GM08714 (cell line): ENCODE data around the gene CDH12.
"Not testable (repeated sequence)": the region's sequence is repeated elsewhere in the genome, so short reads cannot be mapped to it uniquely, and the experiment has no call there.

ENCODE experiments used
- H3K4me3 ChIP-seq: fragments of 200-500 bp; sonication (Bioruptor generic); 2 replicates; pipeline ENCODE4 v1.5.1; 2014; ENCODE audit warnings: mild to moderate bottlenecking, low read length, inconsistent platforms
- ZNF274 ChIP-seq: IDR thresholded peaks from 2 replicates; pipeline ENCODE4 v1.6.1; 2012; ENCODE audit warnings: mild to moderate bottlenecking, low read depth, low read length

CDH12 gene

DNA sequence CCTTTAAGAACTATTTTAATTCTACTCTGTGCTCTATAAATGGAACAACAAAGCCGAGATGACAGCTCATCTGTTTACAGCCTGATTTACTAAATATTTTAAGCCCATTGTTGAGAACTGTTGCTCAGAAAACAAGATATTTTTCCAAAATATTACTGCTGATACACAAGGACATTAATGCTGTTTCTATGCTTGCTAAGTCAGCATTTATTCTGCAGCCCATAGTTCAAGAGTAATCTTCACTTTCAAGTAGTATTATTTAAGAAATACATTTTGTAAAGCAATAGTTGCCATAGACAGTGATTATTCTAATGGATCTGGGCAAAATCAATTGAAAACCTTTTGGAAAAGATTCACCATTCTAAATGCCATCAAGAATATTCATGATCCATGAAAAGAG is 208.3 kb downstream of the CDH12 start:
- no peak overlapping the region for H3K4me3 ChIP-seq
- TF ChIP-seq ZNF274 = no peak

DNA sequence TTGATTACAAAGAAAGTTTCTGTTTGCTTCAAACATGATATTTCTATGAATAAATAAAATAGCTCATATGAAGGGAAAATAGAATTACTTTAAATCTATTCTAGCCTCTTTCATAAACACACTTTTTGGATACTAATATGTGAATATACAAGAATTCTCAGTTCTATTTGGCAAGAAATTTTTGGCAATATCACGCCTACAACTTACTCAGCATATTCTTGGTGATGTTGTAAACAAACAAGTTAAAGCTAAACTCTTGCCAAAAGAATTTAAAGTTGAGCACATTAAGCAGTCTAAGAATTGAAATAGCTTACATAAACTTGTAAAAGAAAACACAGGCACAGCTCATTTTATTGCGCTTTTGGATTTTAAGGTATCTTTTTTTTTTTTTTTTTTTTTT is 209.8 kb downstream of the CDH12 start:
- no peak overlapping the region for H3K4me3 ChIP-seq
- TF ChIP-seq ZNF274 = no peak

DNA sequence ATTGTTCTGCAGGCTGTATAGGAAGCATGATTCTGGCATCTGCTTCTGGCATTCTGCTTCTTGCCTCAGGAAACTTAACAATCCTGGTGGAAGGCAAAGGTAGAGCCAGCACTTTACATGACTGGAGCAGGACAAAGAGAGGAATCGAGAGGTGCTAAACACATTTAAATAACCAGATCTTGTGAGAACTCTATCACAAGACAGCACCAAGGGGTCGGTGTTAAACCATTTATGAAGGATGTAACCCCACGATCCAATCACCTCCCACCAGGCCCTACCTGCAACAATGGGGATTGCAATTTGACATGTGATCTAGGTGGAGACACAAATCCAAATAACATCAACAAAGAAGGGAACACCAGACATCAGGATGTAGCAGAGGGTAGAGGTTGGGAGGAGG is 221.5 kb downstream of the CDH12 start:
- TF ChIP-seq ZNF274 = no peak
- H3K4me3 ChIP-seq = no peak overlapping the region

DNA sequence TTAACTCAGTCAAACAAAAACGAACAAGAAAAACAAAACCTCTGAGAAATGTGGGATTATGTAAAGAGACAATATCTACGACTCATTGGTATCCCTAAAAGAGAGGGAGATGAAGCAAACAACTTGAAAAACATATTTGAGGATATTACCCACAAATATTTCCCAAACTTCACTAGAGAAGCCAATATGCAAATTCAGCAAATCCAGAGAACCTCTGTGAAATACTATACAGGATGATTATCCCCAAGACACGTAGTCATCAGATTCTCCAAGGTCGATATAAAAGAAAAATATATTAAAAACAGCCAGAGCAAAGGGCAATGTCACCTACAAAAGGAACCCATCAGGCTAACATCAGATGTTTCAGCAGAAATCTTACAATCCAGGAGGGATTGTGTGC is 226.1 kb downstream of the CDH12 start:
- TF ChIP-seq ZNF274 = no peak
- no peak overlapping the region for H3K4me3 ChIP-seq

DNA sequence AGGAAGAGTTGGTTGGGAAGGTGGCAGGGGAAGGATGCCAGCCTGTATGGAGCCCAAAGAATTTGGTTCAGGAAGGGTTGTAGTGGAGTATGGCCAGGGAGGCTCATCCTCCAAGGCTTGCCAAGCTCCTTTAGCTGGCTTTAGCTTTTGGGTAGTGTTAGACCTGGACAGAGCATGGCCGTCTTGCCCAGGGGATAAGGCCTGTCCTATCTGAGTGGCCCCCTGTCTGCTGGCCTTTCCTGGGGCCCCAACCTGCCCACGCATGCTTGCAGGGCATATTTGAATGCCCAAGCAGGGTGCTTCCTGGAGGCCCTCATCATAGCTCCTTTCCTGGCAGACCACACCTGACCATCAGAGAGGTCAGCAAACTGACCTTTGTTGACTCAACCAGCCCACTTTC is 227.7 kb downstream of the CDH12 start:
- no peak overlapping the region for H3K4me3 ChIP-seq
- TF ChIP-seq ZNF274 = no peak

DNA sequence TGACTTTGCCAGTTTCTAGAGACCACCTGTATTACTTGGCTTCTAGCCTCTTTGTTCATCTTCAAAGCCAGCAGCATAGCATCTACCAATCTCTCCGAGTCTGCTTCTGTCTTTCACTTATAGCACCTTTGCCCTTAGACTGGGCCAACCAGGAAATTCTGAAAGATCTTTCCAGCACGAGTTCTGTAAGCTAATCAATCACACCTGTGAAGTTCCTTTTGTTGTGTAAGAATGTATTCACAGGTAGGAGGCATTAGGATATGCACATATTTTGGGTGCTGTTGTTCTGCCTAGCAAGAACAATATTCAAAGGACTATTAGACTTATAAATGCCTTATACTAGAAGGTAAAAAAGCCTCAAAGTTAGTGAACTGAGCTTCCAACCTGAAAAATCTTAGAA is 232.1 kb downstream of the CDH12 start:
- TF ChIP-seq ZNF274 = no peak

DNA sequence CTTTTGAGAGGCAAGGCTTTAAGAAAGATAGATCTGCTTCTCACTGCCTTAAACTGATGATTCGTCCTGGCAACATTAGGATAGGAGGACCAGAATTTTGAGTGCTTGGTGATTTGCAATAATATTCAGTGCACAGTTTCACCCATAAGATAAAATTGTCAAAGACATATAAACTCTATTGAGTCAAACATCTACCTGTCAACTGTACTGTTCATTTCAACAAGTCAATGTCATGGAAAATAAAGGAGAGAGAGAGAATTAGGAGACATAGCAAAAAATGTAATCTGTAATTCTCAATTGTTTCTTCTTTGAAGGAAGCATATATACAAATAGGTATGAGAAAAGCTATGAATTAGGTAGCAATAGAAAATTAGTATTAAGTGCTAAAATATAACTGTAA is 237.2 kb downstream of the CDH12 start:
- no peak for TF ChIP-seq ZNF274
- H3K4me3 ChIP-seq = no peak overlapping the region

More for the DNA sequence above, 232.1 kb downstream of the CDH12 start:
- no peak overlapping the region for H3K4me3 ChIP-seq

DNA sequence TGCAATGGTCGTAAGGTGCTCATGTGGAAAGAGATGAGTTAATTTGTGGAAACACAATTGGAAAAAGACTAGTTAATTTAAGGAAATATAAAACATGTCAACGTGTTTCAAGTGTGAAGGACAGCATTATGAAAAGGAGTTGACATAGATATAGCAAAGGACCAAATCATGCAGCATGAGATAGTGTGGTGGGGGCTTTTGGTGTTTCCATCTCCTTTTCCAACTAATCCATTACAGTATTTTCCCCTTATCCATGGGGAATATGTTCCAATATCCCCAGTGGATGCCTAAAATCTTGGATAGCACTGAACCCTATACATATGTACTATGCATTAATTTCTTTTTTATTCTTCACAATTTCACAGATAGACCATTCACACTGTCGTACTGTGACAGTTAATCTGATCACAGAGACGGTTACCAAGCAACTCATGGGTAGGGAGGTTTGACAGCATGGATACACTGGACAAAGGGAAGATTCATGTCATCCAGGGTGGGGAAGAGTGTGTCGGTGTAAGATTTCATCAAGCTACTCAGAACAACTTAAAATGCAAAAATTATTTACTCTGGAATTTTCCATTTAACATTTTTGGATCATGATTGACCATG is 238.6 kb downstream of the CDH12 start:
- no peak for TF ChIP-seq ZNF274
- H3K4me3 ChIP-seq = no peak overlapping the region

DNA sequence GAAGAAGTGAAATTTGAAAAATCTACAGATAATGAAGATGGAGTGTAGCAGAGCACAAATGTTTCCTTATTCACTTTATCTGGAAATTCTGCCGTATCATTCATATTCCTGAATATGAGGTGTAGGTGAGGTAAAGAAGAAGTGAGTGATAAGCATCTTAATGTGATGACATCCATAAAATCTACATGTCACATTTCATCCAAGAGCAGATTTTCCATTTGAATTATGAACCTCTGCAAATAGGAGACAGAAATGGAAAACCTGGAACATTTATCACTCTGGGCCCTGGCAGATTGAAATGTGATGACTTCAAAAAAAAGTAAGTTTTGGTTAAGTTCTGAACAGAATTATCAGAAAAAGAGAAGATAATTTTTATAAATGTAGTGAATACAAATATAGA is 240.2 kb downstream of the CDH12 start:
- H3K4me3 ChIP-seq = no peak overlapping the region
- TF ChIP-seq ZNF274 = no peak

DNA sequence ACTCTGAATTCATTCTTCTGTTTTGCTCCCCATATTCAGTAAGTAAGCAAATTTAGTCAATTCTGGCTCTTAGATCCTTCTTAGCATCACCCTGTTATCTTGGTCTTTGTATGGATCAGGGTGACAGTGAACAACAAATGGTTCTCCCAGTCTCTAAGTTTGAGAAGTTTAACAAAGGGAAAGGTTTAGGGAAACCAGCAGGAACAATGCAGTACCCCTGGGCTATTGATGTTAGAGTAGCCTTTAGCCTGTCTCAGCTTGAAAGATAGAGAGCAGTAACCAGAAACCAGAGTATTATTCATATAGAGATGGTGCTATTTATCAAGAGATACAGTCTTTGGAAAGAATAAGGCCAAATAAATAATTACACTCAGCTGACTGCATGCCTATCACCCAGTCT is 241.8 kb downstream of the CDH12 start:
- no peak overlapping the region for H3K4me3 ChIP-seq
- TF ChIP-seq ZNF274 = no peak

DNA sequence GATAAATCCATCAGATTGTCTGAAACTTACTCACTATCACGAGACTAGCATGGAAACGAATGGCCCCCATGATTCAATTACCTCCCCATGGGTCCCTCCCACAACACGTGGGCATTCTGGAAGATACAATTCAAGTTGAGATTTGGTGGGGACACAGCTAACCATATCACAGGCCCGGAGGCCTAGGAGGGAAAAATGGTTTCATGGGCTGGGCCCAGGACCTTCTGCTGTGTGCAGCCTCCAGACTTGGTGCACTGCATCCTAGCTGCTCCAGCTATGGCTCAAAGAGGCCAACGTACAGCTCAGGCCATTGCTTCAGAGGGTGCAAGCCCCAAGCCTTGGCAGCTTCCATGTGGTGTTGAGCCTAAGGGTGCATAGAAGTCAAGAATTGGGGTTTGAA is 245.6 kb downstream of the CDH12 start:
- H3K4me3 ChIP-seq = not testable (repeated sequence)

DNA sequence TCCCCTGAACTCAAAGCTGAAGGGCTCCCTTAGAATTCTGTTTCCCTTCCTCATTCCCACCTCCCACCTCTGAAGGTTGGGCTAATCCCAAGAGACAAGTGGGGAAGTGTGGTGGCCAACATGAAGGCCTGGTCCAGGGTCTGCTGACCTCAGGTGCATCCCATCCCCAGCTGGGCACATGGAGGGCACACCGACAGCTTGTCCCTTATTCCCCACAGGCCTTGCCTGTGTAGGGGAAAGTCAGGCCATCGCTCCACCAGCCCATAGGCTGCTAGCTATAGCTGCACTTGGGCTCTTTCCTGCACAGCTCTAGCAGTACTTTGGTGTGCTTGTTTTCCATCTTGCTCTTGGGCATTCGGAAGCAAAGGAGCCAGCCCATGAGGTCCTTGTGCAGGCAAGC is 247.7 kb downstream of the CDH12 start:
- H3K4me3 ChIP-seq = no peak overlapping the region
- no peak for TF ChIP-seq ZNF274

DNA sequence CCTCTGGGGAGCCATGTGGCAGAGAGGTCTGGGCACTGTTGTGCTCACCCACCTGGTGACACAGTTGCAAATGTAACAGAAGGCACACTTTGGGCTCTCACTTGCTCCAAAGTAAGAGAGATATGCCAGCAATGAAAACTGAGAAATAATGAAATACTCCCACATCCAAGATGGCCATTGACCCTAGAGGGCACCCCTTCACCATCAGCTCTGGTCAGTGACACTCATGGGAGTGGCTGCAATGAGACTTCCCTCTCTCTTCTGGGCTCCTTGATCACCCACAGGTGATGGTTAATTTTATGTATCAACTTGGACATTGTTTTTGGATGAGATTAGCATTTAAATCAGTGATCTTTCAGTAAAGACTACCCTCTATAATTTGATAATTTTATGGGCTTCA is 248.4 kb downstream of the CDH12 start:
- TF ChIP-seq ZNF274 = no peak

DNA sequence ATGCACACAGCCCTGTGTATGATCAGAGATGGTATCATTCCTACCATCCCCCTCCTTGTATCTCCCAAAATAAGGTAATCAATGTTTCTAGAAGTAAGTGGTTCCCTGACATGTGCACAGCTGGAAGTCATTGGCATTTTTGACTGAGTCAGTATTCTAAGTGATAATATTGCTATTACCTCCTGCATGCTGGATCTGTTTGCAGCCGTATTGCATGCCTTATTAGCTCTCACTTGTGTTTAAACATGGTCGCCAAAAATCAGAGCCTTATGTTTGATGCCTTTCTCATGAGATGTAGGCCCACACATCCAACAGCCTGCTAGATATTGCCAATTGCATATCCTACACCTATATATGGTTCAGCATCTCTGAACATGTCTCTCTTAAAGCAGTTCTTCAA is 254.3 kb downstream of the CDH12 start:
- no peak for TF ChIP-seq ZNF274
- no peak overlapping the region for H3K4me3 ChIP-seq

More for the DNA sequence above, 248.4 kb downstream of the CDH12 start:
- no peak overlapping the region for H3K4me3 ChIP-seq

DNA sequence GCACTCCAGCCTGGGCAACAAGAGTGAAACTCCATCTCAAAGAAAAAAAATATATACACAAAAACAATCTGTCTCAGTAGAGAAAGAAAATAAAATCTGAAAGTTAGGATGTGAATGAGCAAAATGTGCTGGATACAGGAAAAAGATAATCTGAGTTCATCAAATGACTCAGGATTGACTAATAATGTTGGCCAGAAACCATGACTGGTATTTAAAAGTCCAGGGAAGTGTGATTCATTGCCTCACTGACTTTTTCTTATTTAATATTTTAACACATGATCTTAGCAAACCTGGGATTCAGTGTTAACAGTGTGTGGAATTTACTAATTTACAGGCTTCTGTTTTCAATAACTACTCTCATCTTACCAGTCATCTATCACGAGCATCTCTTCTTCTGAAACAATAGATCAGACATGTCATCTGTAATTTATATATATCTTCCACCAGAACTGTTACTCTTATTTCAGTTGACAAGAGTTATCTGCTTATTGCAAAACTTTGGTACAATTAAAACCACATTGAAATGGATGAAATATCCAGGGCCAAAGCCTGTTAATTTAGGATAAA is 256.7 kb downstream of the CDH12 start:
- TF ChIP-seq ZNF274 = no peak
- H3K4me3 ChIP-seq = no peak overlapping the region

DNA sequence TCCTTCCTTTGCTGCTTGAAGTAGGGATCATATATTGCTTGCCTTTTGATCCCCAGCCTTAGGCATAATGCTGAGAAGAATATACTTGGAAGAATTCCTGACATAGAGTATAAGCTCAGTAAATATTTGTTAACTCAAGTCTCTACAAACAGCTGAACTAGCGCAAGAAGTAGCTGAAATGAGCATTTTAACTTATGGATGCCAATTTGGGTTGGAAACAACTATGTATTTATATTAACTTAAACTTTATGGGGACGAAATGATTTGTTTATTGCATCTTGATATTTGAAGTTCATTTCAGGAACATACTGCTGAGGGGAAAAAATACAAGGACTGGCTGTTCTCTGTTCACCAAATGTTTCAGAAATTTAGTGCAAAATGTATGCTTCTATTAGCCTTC is 258.7 kb downstream of the CDH12 start:
- TF ChIP-seq ZNF274 = no peak
- no peak overlapping the region for H3K4me3 ChIP-seq
